Measurements from ENCODE around the gene OR2W1. TPM values are rescaled to one million over a fixed set of nuclear protein-coding genes. Genes with fewer than 3 reads are reported as not detected.

Gene OR2W1
- total RNA-seq, 1 experiment from 2014 or later, result not detected

DNA sequence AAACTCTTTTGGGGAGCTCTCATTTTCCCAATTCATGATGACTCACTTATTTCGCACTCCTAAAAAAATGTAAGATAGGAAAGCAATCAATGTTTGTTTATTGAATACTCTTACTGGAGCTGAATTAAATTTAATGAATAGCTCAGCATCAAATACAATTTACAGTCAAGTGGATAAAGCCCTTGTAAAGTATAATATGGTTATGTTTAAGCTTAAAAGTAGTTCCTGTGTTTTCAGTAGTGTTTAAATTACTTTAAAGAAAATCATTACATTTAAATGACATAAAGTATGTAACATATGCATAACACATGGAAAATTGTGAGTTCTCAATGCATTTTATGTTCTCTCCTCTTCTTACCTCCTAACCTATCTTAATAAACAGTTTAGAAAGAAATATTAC lies 42.2 kb upstream of the OR2W1 start, which contains the start of gene OR2B3:
OR2B3 (minus strand) TSS at position 101 of the 400 bp plus-strand sequence; CDS start at position 36, 65 bp downstream.
- in situ Hi-C loops (cut with HindIII; ENCODE audit: low pct_unique_long_range_greater_than_20kb, low sequenced_read_pairs) (no loop called here), intact Hi-C loops (cut with micrococcal nuclease; ENCODE audit: unreplicated experiment) (no loop called here)
- TF ChIP-seq TCF7L2 (IDR thresholded peaks at IDR 0.05; ENCODE audit: low read depth, low read length), result no peak
- TF ChIP-seq SIN3A (IDR thresholded peaks at IDR 0.05; ENCODE audit: borderline replicate concordance, insufficient read depth, low read depth, low read length), result no peak
- no peak for TF ChIP-seq POLR2AphosphoS5 (IDR thresholded peaks at IDR 0.05; ENCODE audit: low read depth, low read length)
- TF ChIP-seq, protein P1, sequence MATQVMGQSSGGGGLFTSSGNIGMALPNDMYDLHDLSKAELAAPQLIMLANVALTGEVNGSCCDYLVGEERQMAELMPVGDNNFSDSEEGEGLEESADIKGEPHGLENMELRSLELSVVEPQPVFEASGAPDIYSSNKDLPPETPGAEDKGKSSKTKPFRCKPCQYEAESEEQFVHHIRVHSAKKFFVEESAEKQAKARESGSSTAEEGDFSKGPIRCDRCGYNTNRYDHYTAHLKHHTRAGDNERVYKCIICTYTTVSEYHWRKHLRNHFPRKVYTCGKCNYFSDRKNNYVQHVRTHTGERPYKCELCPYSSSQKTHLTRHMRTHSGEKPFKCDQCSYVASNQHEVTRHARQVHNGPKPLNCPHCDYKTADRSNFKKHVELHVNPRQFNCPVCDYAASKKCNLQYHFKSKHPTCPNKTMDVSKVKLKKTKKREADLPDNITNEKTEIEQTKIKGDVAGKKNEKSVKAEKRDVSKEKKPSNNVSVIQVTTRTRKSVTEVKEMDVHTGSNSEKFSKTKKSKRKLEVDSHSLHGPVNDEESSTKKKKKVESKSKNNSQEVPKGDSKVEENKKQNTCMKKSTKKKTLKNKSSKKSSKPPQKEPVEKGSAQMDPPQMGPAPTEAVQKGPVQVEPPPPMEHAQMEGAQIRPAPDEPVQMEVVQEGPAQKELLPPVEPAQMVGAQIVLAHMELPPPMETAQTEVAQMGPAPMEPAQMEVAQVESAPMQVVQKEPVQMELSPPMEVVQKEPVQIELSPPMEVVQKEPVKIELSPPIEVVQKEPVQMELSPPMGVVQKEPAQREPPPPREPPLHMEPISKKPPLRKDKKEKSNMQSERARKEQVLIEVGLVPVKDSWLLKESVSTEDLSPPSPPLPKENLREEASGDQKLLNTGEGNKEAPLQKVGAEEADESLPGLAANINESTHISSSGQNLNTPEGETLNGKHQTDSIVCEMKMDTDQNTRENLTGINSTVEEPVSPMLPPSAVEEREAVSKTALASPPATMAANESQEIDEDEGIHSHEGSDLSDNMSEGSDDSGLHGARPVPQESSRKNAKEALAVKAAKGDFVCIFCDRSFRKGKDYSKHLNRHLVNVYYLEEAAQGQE (IDR thresholded peaks at IDR 0.05; ENCODE audit: insufficient read depth in 1 of 2, low read depth in 2 of 2, low read length in 1 of 2), result no peak
- TF ChIP-seq CTCF (IDR thresholded peaks at IDR 0.05), result no peak
- POLR2A ChIA-PET, result no interaction called here
- ATAC-seq (no peak), DNase-seq (ENCODE audit: low read depth, low spot score) (no peak)
- H3K36me3 ChIP-seq (ENCODE audit: control insufficient read depth, insufficient read depth, low read length), result no peaks in the 10 kb centered on the region
- H3K27me3 ChIP-seq (ENCODE audit: control insufficient read depth, insufficient read depth, low read length), result no peaks in the 10 kb centered on the region
- H3K27ac ChIP-seq (ENCODE audit: low read length), result no peak within 1 kb of the TSS
- H3K4me3 ChIP-seq (ENCODE audit: low read depth in 2 of 2, low read length in 2 of 2), result no peak within 1 kb of the TSS
- BruUV-seq (replicated peaks), result no TSS peak
- no peaks in the 10 kb centered on the region for H3K4me1 ChIP-seq (ENCODE audit: control insufficient read depth, insufficient read depth, low read length)
- no peaks in the 10 kb centered on the region for H3K9me3 ChIP-seq (ENCODE audit: control insufficient read depth, insufficient read depth, low read depth, low read length)
- CTCF ChIA-PET, result no interaction called here

DNA sequence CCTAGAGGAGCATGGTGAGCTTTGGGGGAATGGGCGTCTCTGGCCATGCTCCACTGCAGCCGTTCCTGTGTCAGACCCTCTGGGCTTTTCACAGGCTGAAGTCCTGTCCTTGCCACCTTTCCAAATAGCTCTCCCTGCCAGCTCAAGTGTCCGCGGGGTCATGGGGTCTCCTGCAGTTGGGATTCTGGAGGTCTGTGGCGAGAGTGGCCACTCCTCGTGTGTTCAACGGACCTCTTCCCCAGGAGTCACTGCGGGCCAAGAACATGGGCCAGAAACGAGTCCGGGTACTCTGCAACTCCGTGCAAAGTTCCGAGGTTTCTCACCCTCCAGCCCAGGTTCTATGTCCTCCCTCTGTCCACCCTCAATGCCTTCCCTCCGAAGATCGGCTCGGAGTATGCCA lies 37.5 kb upstream of the OR2W1 start:
- in situ Hi-C loops (cut with HindIII; ENCODE audit: low pct_unique_long_range_greater_than_20kb, low sequenced_read_pairs) (no loop called here), intact Hi-C loops (cut with micrococcal nuclease; ENCODE audit: unreplicated experiment) (no loop called here)
- H3K4me3 ChIP-seq (ENCODE audit: low read depth in 2 of 2, low read length in 2 of 2), result no peak overlapping the region
- POLR2A ChIA-PET, result no interaction called here
- no peaks in the 10 kb centered on the region for H3K36me3 ChIP-seq (ENCODE audit: control insufficient read depth, insufficient read depth, low read length)
- DNase-seq (ENCODE audit: low read depth, low spot score), result no peak
- no peaks in the 10 kb centered on the region for H3K4me1 ChIP-seq (ENCODE audit: control insufficient read depth, insufficient read depth, low read length)
- TF ChIP-seq, protein P1 (IDR thresholded peaks at IDR 0.05; ENCODE audit: insufficient read depth in 1 of 2, low read depth in 2 of 2, low read length in 1 of 2), result no peak
- TF ChIP-seq CTCF (IDR thresholded peaks at IDR 0.05), result no peak
- no peak for TF ChIP-seq POLR2AphosphoS5 (IDR thresholded peaks at IDR 0.05; ENCODE audit: low read depth, low read length)
- no peak for TF ChIP-seq TCF7L2 (IDR thresholded peaks at IDR 0.05; ENCODE audit: low read depth, low read length)
- no peak for TF ChIP-seq SIN3A (IDR thresholded peaks at IDR 0.05; ENCODE audit: borderline replicate concordance, insufficient read depth, low read depth, low read length)
- CTCF ChIA-PET, result no interaction called here
- no peaks in the 10 kb centered on the region for H3K9me3 ChIP-seq (ENCODE audit: control insufficient read depth, insufficient read depth, low read depth, low read length)
- no peak overlapping the region for H3K27ac ChIP-seq (ENCODE audit: low read length)
- 0 out of 2 replicates have a peak, but pooled peaks cover 2% of the 10 kb centered on the region for H3K27me3 ChIP-seq (ENCODE audit: control insufficient read depth, insufficient read depth, low read length)
- ATAC-seq, result no peak
- no TSS peak for BruUV-seq (replicated peaks)
